ENCODE results near the gene PTRH2. TPM values are rescaled to one million over a fixed set of nuclear protein-coding genes. Genes with fewer than 3 reads are reported as not detected.

Gene PTRH2
- total and polyA plus RNA-seq, 4 donors: 10.5 to 66.0 (median 29.1) TPM

DNA sequence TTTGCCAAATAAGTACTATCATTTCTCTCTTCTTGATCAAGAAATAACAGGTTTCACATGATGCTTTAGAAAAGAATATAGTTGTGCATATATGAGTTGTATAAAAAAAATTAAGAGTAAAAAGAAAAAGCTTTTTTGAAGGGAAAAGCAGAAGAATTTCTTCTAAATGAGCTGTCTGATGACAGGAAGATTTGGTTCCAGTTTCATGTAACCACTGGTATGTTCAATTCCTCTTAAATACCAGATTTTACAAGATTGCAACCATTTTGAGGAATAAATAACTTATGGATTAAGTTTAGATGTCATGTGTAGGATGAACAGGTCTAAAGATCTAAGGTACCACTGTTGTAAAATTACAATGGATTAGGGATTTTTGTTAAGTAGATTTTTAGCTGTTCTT lies 45.2 kb upstream of the PTRH2 start:
- Histone ChIP-seq H3K4me1 (ENCODE audit: control insufficient read depth in 5 of 5, insufficient read depth in 5 of 5, low read length in 5 of 5) (peaks cover 3 to 25% (median 8%) of the 10 kb centered on the region in 5 donors), H3K27me3 (ENCODE audit: control insufficient read depth in 3 of 3, insufficient read depth in 3 of 3, low read length in 2 of 3) (no peaks in the 10 kb centered on the region), H3K9me3 (ENCODE audit: control insufficient read depth in 4 of 4, insufficient read depth in 3 of 4, low read length in 3 of 4) (no peaks in the 10 kb centered on the region), H3K4me3 (no peak overlapping the region), H3K36me3 (ENCODE audit: control insufficient read depth in 4 of 4, insufficient read depth in 4 of 4, low read length in 4 of 4) (peaks cover 0 to 3% (median 0%) of the 10 kb centered on the region in 4 donors), H3K9ac (ENCODE audit: insufficient read depth in 1 of 2, low read length in 2 of 2) (no peak overlapping the region), H3K27ac (ENCODE audit: low read depth in 1 of 2, low read length in 1 of 2) (no peak overlapping the region)
- no peak for ATAC-seq (ENCODE audit: insufficient read depth, low FRiP score)
- no peak for TF ChIP-seq CTCF (IDR thresholded peaks at IDR 0.05; ENCODE audit: control extremely low read depth, extremely low read depth)
- no peak for DNase-seq

GRCh38 chr17:59751955-59752413 lies 44.8 kb upstream of the PTRH2 start:
- peaks cover 3 to 25% (median 8%) of the 10 kb centered on the region in 5 donors for H3K4me1 ChIP-seq (ENCODE audit: control insufficient read depth in 5 of 5, insufficient read depth in 5 of 5, low read length in 5 of 5)
- no peak overlapping the region for H3K4me3 ChIP-seq
- ATAC-seq (ENCODE audit: insufficient read depth, low FRiP score): no peak
- H3K9me3 ChIP-seq (ENCODE audit: control insufficient read depth in 4 of 4, insufficient read depth in 3 of 4, low read length in 3 of 4): no peaks in the 10 kb centered on the region
- 86 to 91% methylated on average over 11 of the region's 11 CpGs for WGBS, 2 donors
- H3K27ac ChIP-seq (ENCODE audit: low read depth in 1 of 2, low read length in 1 of 2): no peak overlapping the region
- no peaks in the 10 kb centered on the region for H3K27me3 ChIP-seq (ENCODE audit: control insufficient read depth in 3 of 3, insufficient read depth in 3 of 3, low read length in 2 of 3)
- DNase-seq: no peak
- no peak overlapping the region for H3K9ac ChIP-seq (ENCODE audit: insufficient read depth in 1 of 2, low read length in 2 of 2)
- H3K36me3 ChIP-seq (ENCODE audit: control insufficient read depth in 4 of 4, insufficient read depth in 4 of 4, low read length in 4 of 4): peaks cover 0 to 3% (median 0%) of the 10 kb centered on the region in 4 donors
- no peak for TF ChIP-seq CTCF (IDR thresholded peaks at IDR 0.05; ENCODE audit: control extremely low read depth, extremely low read depth)

DNA sequence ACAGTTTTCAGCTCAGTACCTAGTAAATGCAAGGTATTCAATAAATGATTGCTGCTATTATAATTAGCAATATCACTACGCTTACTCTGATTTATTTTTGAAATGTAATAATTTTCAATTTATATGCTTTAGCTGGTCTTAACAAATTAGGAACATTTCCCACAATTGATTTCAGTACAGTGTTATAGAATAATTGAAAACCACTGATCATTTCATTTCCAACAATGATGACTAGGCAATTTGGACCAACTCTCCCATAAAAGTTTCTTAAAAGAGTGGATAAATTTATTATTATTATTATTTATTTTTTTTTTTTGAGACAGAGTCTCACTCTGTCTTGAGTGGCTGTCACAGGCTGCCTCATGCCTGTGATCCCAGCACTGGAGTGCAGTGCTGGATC lies 41.4 kb upstream of the PTRH2 start:
- no peak for ATAC-seq (ENCODE audit: insufficient read depth, low FRiP score)
- 97 to 100% methylated on average over 1 of the region's 1 CpG for WGBS, 2 donors
- H3K4me1 ChIP-seq (ENCODE audit: control insufficient read depth in 5 of 5, insufficient read depth in 5 of 5, low read length in 5 of 5): peaks cover 0 to under 1% (median 0%) of the 10 kb centered on the region in 5 donors
- H3K9ac ChIP-seq (ENCODE audit: insufficient read depth in 1 of 2, low read length in 2 of 2): no peak overlapping the region
- H3K4me3 ChIP-seq: no peak overlapping the region
- peaks cover 0 to 5% (median 1%) of the 10 kb centered on the region in 4 donors for H3K36me3 ChIP-seq (ENCODE audit: control insufficient read depth in 4 of 4, insufficient read depth in 4 of 4, low read length in 4 of 4)
- no peak overlapping the region for H3K27ac ChIP-seq (ENCODE audit: low read depth in 1 of 2, low read length in 1 of 2)
- TF ChIP-seq CTCF (IDR thresholded peaks at IDR 0.05; ENCODE audit: control extremely low read depth, extremely low read depth): no peak
- H3K27me3 ChIP-seq (ENCODE audit: control insufficient read depth in 3 of 3, insufficient read depth in 3 of 3, low read length in 2 of 3): no peaks in the 10 kb centered on the region
- no peaks in the 10 kb centered on the region for H3K9me3 ChIP-seq (ENCODE audit: control insufficient read depth in 4 of 4, insufficient read depth in 3 of 4, low read length in 3 of 4)
- DNase-seq: no peak

- no peak for ATAC-seq (ENCODE audit: insufficient read depth, low FRiP score)
Measured at GRCh38 chr17:59746849-59747445, 39.7 kb upstream of the PTRH2 start.

More at GRCh38 chr17:59746849-59747445, 39.7 kb upstream of the PTRH2 start:
- Histone ChIP-seq H3K4me1 (ENCODE audit: control insufficient read depth in 5 of 5, insufficient read depth in 5 of 5, low read length in 5 of 5) (no peaks in the 10 kb centered on the region), H3K4me3 (no peak overlapping the region), H3K9ac (ENCODE audit: insufficient read depth in 1 of 2, low read length in 2 of 2) (no peak overlapping the region), H3K27me3 (ENCODE audit: control insufficient read depth in 3 of 3, insufficient read depth in 3 of 3, low read length in 2 of 3) (no peaks in the 10 kb centered on the region), H3K36me3 (ENCODE audit: control insufficient read depth in 4 of 4, insufficient read depth in 4 of 4, low read length in 4 of 4) (peaks cover 0 to 12% (median 5%) of the 10 kb centered on the region in 4 donors), H3K9me3 (ENCODE audit: control insufficient read depth in 4 of 4, insufficient read depth in 3 of 4, low read length in 3 of 4) (no peaks in the 10 kb centered on the region), H3K27ac (ENCODE audit: low read depth in 1 of 2, low read length in 1 of 2) (no peak overlapping the region)
- peak; percentile 44 for TF ChIP-seq CTCF (IDR thresholded peaks at IDR 0.05; ENCODE audit: control extremely low read depth, extremely low read depth)
- DNase-seq: peak in 2 of 3 donors; percentile 64 to 76
- WGBS, 2 donors: 93 to 97% methylated on average over 4 of the region's 4 CpGs
